Heart right ventricle (tissue), 16 donors: ENCODE measurements around the gene ZNF521. TPM values are rescaled to one million over a fixed set of nuclear protein-coding genes. Genes with fewer than 3 reads are reported as not detected.

Source experiments
- ATAC-seq, 8 donors: fragments of 200-7000 bp; cut with Tn5 transposase; one replicate each; pipeline ENCODE4 v1.9.1; 2020; ENCODE audit warnings: mild to moderate bottlenecking in 8 of 8, moderate library complexity in 8 of 8, moderate number of reproducible peaks in 1 of 8
- DNase-seq, 2 donors: peaks; one replicate each; pipeline ENCODE4 v3.0.0-alpha.2; 2020
- H3K27ac ChIP-seq, 10 donors: fragments of 200-600 bp; sonication (generic) in 2 of 10; one replicate each; pipeline versions ENCODE4 v1.5.0 to v1.8.0; 2020 to 2022; ENCODE audit warnings: mild to moderate bottlenecking in 3 of 10
- H3K27me3 ChIP-seq, 7 donors: fragments of 200-600 bp; one replicate each; pipeline ENCODE4 v1.8.0; 2021 to 2022; ENCODE audit warnings: mild to moderate bottlenecking in 2 of 7
- H3K36me3 ChIP-seq, 9 donors: fragments of 200-600 bp; sonication (generic) in 1 of 9; one replicate each; pipeline versions ENCODE4 v1.5.0 to v1.8.0; 2020 to 2022; ENCODE audit warnings: mild to moderate bottlenecking in 2 of 9
- H3K4me1 ChIP-seq, 9 donors: fragments of 200-600 bp; sonication (generic) in 1 of 9; one replicate each; pipeline versions ENCODE4 v1.5.0 to v1.8.0; 2020 to 2022; ENCODE audit warnings: mild to moderate bottlenecking in 4 of 9
- H3K4me3 ChIP-seq, 10 donors: fragments of 200-600 bp; sonication (generic) in 2 of 10; one replicate each; pipeline versions ENCODE4 v1.5.0 to v1.8.0; 2020 to 2022; ENCODE audit warnings: mild to moderate bottlenecking in 7 of 10, moderate library complexity in 2 of 10
- H3K9me3 ChIP-seq, 11 donors: fragments of 200-600 bp in 10 of 11; sonication (generic) in 2 of 11; one replicate each; pipeline versions ENCODE4 v1.5.0 to v1.8.0; 2013 to 2022; ENCODE audit warnings: mild to moderate bottlenecking in 2 of 11, control low read depth in 1 of 11, moderate library complexity in 1 of 11
- CTCF ChIP-seq, 9 donors: fragments of 200-600 bp; sonication (generic) in 2 of 9; IDR thresholded peaks; one replicate each; pipeline versions ENCODE4 v1.5.0 to v1.8.0; 2021 to 2022; ENCODE audit warnings: antibody characterized with exemption in 9 of 9, mild to moderate bottlenecking in 5 of 9, moderate library complexity in 1 of 9
- WGBS, 2 donors: extraction: QIAGEN DNeasy Blood & Tissue Kit; methylation state at CpG; one replicate each; pipeline ENCODE4 v1.1.7; 2013; ENCODE audit warnings: inconsistent platforms in 1 of 2; 5-methylcytosine and 5-hydroxymethylcytosine counted together
- intact Hi-C, 10 donors: fragments of 100-400 bp; cut with DNase I; formaldehyde crosslinking; loops; one replicate each; pipeline versions ENCODE4 v1.11.1 to v1.14.2; 2022
- polyA plus RNA-seq, 2 donors: library from polyadenylated mRNA; stranded (reverse); fragments of 200-250 nt; gene quantifications; one replicate each; pipeline ENCODE4 v1.2.3, GENCODE V29; 2013
- total RNA-seq, 10 donors: library from RNA; stranded (reverse); fragmentation: NEBNext Ultra II Directional in 3 of 10; extraction: Animal tissue kit (Norgen Biotek cat#: 25700) in 3 of 10; gene quantifications; one replicate each; pipeline versions ENCODE4 v1.2.1 to v1.2.4, GENCODE V29; 2021 to 2023
- donor health status: Arrhythmogenic right ventricular cardiomyopathy.
- donor health status: ischemic (EF 13 %, LVEDD 7.1; RV severe dilation, severe dysfunction).
- donor health status: healthy with polysubstance abuse.
- donor health status: DM: no; HTN: yes; CAD: no.
- donor health status: DM: no; HTN: no; CAD: no.
- donor health status: ischemic (EF 25% LVEDD 6.9; RV normal size, moderate dysfunction).
- donor health status: ischemic (EF 25% LVEDD 5.7; RV mildly dilated, moderate dysfunction).
- donor health status: healthy.
- donor health status: DM: yes; HTN: yes; CAD: no.
- donor health status: Ischemic cardiomyopathy.
- donor health status: ischemic (EF 35%, LVEDD 5.7; RV mildly dilated, moderate dysfunction).
- donor health status: nonischemic (EF 11% LVEDD 7.7; RV severe dilation, severe dysfunction).
- donor health status: DM: yes; HTN: yes; CAD: no.
- donor health status: PGD.
- donor health status: ischemic (EF 29% LVEDD 5.4; RV normal size, mild dysfunction).
- donor health status: nonischemic (EF 23%, LVEDD 6.1; RV moderate dilation, normal function).

Gene ZNF521
- total and polyA plus RNA-seq, 12 donors = 3.3 to 26.4 (median 15.5) TPM

GRCh38 chr18:25244170-25244569 lies 107.8 kb downstream of the ZNF521 start:
- no peaks in the 10 kb centered on the region for H3K9me3 ChIP-seq
- DNase-seq (no peak), ATAC-seq (peak in 1 of 8 donors; percentile 26)
- no peaks in the 10 kb centered on the region for H3K36me3 ChIP-seq
- intact Hi-C loops = no loop called here
- no peak overlapping the region for H3K27ac ChIP-seq
- no peaks in the 10 kb centered on the region for H3K27me3 ChIP-seq
- H3K4me1 ChIP-seq = peaks cover 0 to 25% (median 11%) of the 10 kb centered on the region in 9 donors
- no peak overlapping the region for H3K4me3 ChIP-seq
- no peak for TF ChIP-seq CTCF (IDR thresholded peaks at IDR 0.05)

GRCh38 chr18:25243754-25244153 lies 108.2 kb downstream of the ZNF521 start:
- Histone ChIP-seq H3K4me1 (peaks cover 0 to 29% (median 15%) of the 10 kb centered on the region in 9 donors), H3K9me3 (no peaks in the 10 kb centered on the region), H3K36me3 (no peaks in the 10 kb centered on the region), H3K4me3 (no peak overlapping the region), H3K27me3 (no peaks in the 10 kb centered on the region), H3K27ac (no peak overlapping the region)
- intact Hi-C loops = no loop called here
- TF ChIP-seq CTCF (IDR thresholded peaks at IDR 0.05) = no peak
- DNase-seq = no peak
- WGBS, 2 donors = 90 to 93% methylated on average over 1 of the region's 1 CpG
- no peak for ATAC-seq

DNA sequence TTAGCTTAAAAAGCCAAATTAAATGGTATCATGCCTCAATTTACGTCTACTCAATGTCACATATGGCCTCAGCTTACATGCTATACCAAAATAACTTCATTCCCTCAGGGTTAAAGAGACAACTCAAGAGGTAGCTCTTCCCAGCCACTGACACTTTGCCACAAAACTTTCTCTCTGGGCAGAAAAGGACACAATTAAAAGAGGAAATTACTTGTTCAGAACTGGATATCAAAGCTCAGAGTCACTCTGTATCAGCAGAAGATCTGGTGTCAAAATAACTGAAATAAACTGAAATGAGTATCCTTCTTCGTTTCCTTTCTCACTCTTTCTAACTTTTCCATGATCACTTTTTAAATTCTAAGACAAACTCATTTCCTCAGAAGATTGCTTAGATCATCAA lies 108.7 kb downstream of the ZNF521 start:
- H3K27me3 ChIP-seq = no peaks in the 10 kb centered on the region

DNA sequence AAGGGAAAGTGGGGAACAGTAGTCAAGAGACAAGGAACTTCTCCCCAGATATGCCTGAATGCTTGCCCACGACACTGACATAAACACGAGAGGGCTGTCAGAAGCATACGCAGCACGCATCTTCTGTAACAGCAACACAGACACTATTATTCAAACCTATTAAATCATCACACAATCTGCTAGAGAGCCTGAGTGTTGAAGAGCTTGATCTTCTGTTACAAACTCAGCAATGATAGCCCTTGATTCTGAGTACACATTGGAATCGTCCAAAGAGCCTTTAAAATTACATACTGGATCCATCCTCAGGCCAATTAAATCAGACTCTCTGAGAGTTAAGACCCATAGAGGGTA lies 111.6 kb downstream of the ZNF521 start:
- H3K4me1 ChIP-seq = peaks cover 0 to 57% (median 27%) of the 10 kb centered on the region in 9 donors
- ATAC-seq = no peak
- H3K36me3 ChIP-seq = no peaks in the 10 kb centered on the region
- WGBS, 2 donors = 81 to 82% methylated on average over 5 of the region's 5 CpGs
- H3K9me3 ChIP-seq = no peaks in the 10 kb centered on the region
- H3K27me3 ChIP-seq = no peaks in the 10 kb centered on the region
- DNase-seq = no peak
- intact Hi-C loops = no loop called here
- H3K27ac ChIP-seq = peak overlapping the region in 2 of 10 donors; percentile 37 to 45
- H3K4me3 ChIP-seq = no peak overlapping the region
- no peak for TF ChIP-seq CTCF (IDR thresholded peaks at IDR 0.05)

More for the DNA sequence above, 108.7 kb downstream of the ZNF521 start:
- no peak for TF ChIP-seq CTCF (IDR thresholded peaks at IDR 0.05)
- 91 to 94% methylated on average over 2 of the region's 2 CpGs for WGBS, 2 donors
- no peak overlapping the region for H3K4me3 ChIP-seq
- intact Hi-C loops = no loop called here
- no peak for ATAC-seq
- no peaks in the 10 kb centered on the region for H3K36me3 ChIP-seq
- no peak overlapping the region for H3K27ac ChIP-seq
- no peaks in the 10 kb centered on the region for H3K9me3 ChIP-seq
- H3K4me1 ChIP-seq = peaks cover 0 to 34% (median 20%) of the 10 kb centered on the region in 9 donors
- DNase-seq = no peak
